Panc1 (cell line): ENCODE measurements around the gene ARHGEF2. TPM values are rescaled to one million over a fixed set of nuclear protein-coding genes. Genes with fewer than 3 reads are reported as not detected.

Source experiments
- ATAC-seq: fragments of 200-7000 bp; cut with Tn5 transposase; 2 replicates; pipeline ENCODE4 v1.9.1; 2020; ENCODE audit warnings: mild to moderate bottlenecking, moderate library complexity
- BruUV-seq: library from RNA; stranded (reverse); fragments of 400-500 nt; replicated peaks from 2 replicates; lab custom pipeline; 2021; lab: Mats Ljungman, UMichigan
- CTCF ChIA-PET: fragments of 300-600 bp; sonication (Branson Sonifier 250); formaldehyde crosslinking; loops from one replicate; lab custom pipeline; 2022; ENCODE audit warnings: antibody characterized with exemption; lab: Charles Lee
- POLR2A ChIA-PET: fragments of 300-600 bp; sonication (Branson Sonifier 250); formaldehyde crosslinking; loops from one replicate; lab custom pipeline; 2022; ENCODE audit warnings: antibody characterized with exemption; lab: Charles Lee
- DNase-seq: peaks from one replicate; pipeline ENCODE4 v3.0.0-alpha.2; 2010; ENCODE audit warnings: low read depth, low spot score
- H3K27ac ChIP-seq: 2 replicates; pipeline ENCODE4 v1.5.1; 2011; ENCODE audit warnings: mild to moderate bottlenecking, low read length, inconsistent platforms
- H3K27me3 ChIP-seq: fragments of 200-500 bp; sonication (Bioruptor generic); 2 replicates; pipeline ENCODE4 v1.6.0; 2014; ENCODE audit warnings: low read length, inconsistent platforms; ENCODE audit not compliant: control insufficient read depth, insufficient read depth
- H3K36me3 ChIP-seq: fragments of 200-500 bp; sonication (Bioruptor generic); 2 replicates; pipeline ENCODE4 v1.5.1; 2014; ENCODE audit warnings: inconsistent platforms, mild to moderate bottlenecking, low read length, moderate library complexity; ENCODE audit not compliant: control insufficient read depth, insufficient read depth
- H3K4me1 ChIP-seq: 2 replicates; pipeline ENCODE4 v1.5.1; 2011; ENCODE audit warnings: inconsistent platforms, mild to moderate bottlenecking, low read length, moderate library complexity; ENCODE audit not compliant: control insufficient read depth, insufficient read depth
- H3K4me3 ChIP-seq, 2 experiments: 2 replicates each; pipeline ENCODE4 v1.5.1; 2011 to 2012; ENCODE audit warnings: low read depth in 2 of 2, low read length in 2 of 2, mild to moderate bottlenecking in 2 of 2, inconsistent platforms in 1 of 2, moderate library complexity in 1 of 2
- H3K9me3 ChIP-seq: fragments of 200-500 bp; sonication (Bioruptor generic); 2 replicates; pipeline ENCODE4 v1.5.1; 2014; ENCODE audit warnings: low read depth, mild to moderate bottlenecking, inconsistent platforms, low read length, moderate library complexity; ENCODE audit not compliant: control insufficient read depth, insufficient read depth
- POLR2AphosphoS5 ChIP-seq: IDR thresholded peaks from 2 replicates; pipeline ENCODE4 v1.6.1; 2012; ENCODE audit warnings: mild to moderate bottlenecking, low read depth, low read length, moderate library complexity
- SIN3A ChIP-seq: IDR thresholded peaks from 2 replicates; pipeline ENCODE4 v1.6.1; 2012; ENCODE audit warnings: low read depth, mild to moderate bottlenecking, low read length, moderate library complexity, borderline replicate concordance; ENCODE audit not compliant: insufficient read depth
- TCF7L2 ChIP-seq: IDR thresholded peaks from 2 replicates; pipeline ENCODE4 v1.6.1; 2011; ENCODE audit warnings: mild to moderate bottlenecking, low read depth, low read length, inconsistent platforms
- in situ Hi-C: cut with HindIII; loops from 2 replicates; pipeline ENCODE4 v1.10.0; 2016; ENCODE audit warnings: low sequenced_read_pairs, low pct_unique_long_range_greater_than_20kb
- intact Hi-C: fragments of 100-400 bp; cut with micrococcal nuclease; formaldehyde crosslinking; loops from one replicate; pipeline ENCODE4 v1.10.0; 2022; ENCODE audit not compliant: unreplicated experiment
- total RNA-seq: library from RNA; stranded (reverse); gene quantifications from one replicate; pipeline ENCODE4 v1.2.1, GENCODE V29; 2021; ENCODE audit not compliant: unreplicated experiment
- TF ChIP-seq, protein P1 (sequence below): fragments of 450-650 bp; IDR thresholded peaks from 2 replicates; pipeline ENCODE4 v1.5.1; 2017; ENCODE audit warnings: mild to moderate bottlenecking
- TF ChIP-seq, protein P2 (sequence below), 2 experiments: IDR thresholded peaks; 2 replicates each; pipeline ENCODE4 v1.6.1; 2011 to 2012; ENCODE audit warnings: low read depth in 2 of 2, control low read depth in 1 of 2, low read length in 1 of 2, mild to moderate bottlenecking in 1 of 2, moderate library complexity in 1 of 2; ENCODE audit not compliant: insufficient read depth in 1 of 2

ARHGEF2 gene
- total RNA-seq, 1 experiment from 2014 or later, result 87.0 TPM

DNA sequence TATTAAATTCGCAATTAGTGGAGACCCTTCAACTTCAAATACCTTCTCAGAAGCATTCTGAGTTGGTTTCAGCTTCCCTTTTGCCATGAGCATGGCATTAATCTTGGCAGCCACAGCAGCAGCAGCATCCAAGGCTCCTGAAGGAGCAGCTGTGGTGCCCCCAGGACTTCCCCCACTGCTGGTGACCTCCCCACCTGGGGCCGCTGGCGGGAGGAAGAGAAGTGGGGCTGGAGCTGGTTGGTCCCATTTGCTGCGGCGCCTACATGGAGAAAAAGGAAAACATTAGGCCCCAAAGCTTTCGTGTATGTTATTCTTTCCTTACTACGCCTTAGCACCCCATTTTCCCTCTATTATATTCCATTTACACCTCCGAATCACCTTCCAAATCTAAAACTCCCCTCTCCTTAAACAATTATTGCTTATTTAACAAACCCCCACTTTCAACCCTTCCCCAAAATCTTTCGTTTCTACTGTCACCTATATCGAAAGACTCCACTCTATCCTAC, 44.7 kb downstream of the ARHGEF2 start:
- in situ Hi-C loops, result no loop called here
- ATAC-seq, result no peak
- peaks cover 31% of the 10 kb centered on the region for H3K36me3 ChIP-seq
- CTCF ChIA-PET, result no interaction called here
- POLR2A ChIA-PET, result interaction anchor here (1.7 kb wide), 1 partner anchor 11 kb away, joined by 5 read pairs; no protein-coding TSS in a partner anchor
- peak overlapping the region; percentile 99 for H3K27ac ChIP-seq
- intact Hi-C loops, result no loop called here
- no peak for TF ChIP-seq SIN3A
- TF ChIP-seq, protein P1, sequence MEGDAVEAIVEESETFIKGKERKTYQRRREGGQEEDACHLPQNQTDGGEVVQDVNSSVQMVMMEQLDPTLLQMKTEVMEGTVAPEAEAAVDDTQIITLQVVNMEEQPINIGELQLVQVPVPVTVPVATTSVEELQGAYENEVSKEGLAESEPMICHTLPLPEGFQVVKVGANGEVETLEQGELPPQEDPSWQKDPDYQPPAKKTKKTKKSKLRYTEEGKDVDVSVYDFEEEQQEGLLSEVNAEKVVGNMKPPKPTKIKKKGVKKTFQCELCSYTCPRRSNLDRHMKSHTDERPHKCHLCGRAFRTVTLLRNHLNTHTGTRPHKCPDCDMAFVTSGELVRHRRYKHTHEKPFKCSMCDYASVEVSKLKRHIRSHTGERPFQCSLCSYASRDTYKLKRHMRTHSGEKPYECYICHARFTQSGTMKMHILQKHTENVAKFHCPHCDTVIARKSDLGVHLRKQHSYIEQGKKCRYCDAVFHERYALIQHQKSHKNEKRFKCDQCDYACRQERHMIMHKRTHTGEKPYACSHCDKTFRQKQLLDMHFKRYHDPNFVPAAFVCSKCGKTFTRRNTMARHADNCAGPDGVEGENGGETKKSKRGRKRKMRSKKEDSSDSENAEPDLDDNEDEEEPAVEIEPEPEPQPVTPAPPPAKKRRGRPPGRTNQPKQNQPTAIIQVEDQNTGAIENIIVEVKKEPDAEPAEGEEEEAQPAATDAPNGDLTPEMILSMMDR, result no peak
- TF ChIP-seq, protein P2, sequence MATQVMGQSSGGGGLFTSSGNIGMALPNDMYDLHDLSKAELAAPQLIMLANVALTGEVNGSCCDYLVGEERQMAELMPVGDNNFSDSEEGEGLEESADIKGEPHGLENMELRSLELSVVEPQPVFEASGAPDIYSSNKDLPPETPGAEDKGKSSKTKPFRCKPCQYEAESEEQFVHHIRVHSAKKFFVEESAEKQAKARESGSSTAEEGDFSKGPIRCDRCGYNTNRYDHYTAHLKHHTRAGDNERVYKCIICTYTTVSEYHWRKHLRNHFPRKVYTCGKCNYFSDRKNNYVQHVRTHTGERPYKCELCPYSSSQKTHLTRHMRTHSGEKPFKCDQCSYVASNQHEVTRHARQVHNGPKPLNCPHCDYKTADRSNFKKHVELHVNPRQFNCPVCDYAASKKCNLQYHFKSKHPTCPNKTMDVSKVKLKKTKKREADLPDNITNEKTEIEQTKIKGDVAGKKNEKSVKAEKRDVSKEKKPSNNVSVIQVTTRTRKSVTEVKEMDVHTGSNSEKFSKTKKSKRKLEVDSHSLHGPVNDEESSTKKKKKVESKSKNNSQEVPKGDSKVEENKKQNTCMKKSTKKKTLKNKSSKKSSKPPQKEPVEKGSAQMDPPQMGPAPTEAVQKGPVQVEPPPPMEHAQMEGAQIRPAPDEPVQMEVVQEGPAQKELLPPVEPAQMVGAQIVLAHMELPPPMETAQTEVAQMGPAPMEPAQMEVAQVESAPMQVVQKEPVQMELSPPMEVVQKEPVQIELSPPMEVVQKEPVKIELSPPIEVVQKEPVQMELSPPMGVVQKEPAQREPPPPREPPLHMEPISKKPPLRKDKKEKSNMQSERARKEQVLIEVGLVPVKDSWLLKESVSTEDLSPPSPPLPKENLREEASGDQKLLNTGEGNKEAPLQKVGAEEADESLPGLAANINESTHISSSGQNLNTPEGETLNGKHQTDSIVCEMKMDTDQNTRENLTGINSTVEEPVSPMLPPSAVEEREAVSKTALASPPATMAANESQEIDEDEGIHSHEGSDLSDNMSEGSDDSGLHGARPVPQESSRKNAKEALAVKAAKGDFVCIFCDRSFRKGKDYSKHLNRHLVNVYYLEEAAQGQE (IDR thresholded peaks at IDR 0.05; ENCODE audit: insufficient read depth in 1 of 2, low read depth in 2 of 2, low read length in 1 of 2), result no peak
- TF ChIP-seq POLR2AphosphoS5, result no peak
- TF ChIP-seq TCF7L2, result no peak
- no peak for DNase-seq
- peak overlapping the region; percentile 93 to 98 for H3K4me3 ChIP-seq
- H3K27me3 ChIP-seq, result no peaks in the 10 kb centered on the region
- peaks cover 31% of the 10 kb centered on the region for H3K4me1 ChIP-seq
- BruUV-seq, result no TSS peak
- no peaks in the 10 kb centered on the region for H3K9me3 ChIP-seq

DNA sequence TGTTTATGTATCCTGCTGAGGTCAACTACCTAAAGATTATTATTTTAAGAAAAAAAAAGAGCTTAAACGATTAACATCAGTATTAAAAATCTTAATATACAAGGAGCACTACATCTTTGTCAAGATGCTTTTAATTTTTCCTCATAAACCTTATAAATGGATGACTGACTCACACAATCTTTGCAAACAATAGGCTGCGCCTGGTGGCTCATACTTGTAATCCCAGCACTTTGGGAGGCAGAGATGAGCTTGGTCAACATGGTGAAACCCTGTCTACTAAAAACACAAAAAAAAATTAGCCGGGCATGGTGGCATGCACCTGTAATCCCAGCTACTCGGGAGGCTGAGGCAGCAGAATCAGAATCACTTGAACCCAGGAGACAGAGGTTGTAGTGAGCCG, 45.9 kb downstream of the ARHGEF2 start:
- POLR2A ChIA-PET, result interaction anchor here (0.6 to 0.7 kb wide), 3 partner anchors 11 to 802 kb away, joined by 3 to 15 read pairs (median 5); no protein-coding TSS in a partner anchor
- BruUV-seq, result no TSS peak
- no peak for ATAC-seq

More for the DNA sequence above, 45.9 kb downstream of the ARHGEF2 start:
- intact Hi-C loops, result no loop called here
- in situ Hi-C loops, result no loop called here
- peak overlapping the region; percentile 93 to 98 for H3K4me3 ChIP-seq
- peaks cover 41% of the 10 kb centered on the region for H3K36me3 ChIP-seq
- no peaks in the 10 kb centered on the region for H3K27me3 ChIP-seq
- H3K27ac ChIP-seq, result 0 out of 2 replicates have a peak overlapping the region, but pooled peaks have one; percentile 20
- no peaks in the 10 kb centered on the region for H3K9me3 ChIP-seq
- CTCF ChIA-PET, result no interaction called here
- TF ChIP-seq SIN3A (no peak), POLR2AphosphoS5 (no peak), TCF7L2 (no peak)
- TF ChIP-seq, protein P1, result no peak
- TF ChIP-seq, protein P2 (IDR thresholded peaks at IDR 0.05; ENCODE audit: insufficient read depth in 1 of 2, low read depth in 2 of 2, low read length in 1 of 2), result no peak
- H3K4me1 ChIP-seq, result peaks cover 27% of the 10 kb centered on the region
- DNase-seq, result no peak
